ENCODE measurements around the gene SLC1A6. TPM values are rescaled to one million over a fixed set of nuclear protein-coding genes. Genes with fewer than 3 reads are reported as not detected.
"Not testable (repeated sequence)": the region's sequence is repeated elsewhere in the genome, so short reads cannot be mapped to it uniquely, and the experiment has no call there.

The SLC1A6 gene
- total RNA-seq, 1 experiment from 2014 or later: not detected

- in situ Hi-C loops (cut with HindIII; ENCODE audit: low pct_unique_long_range_greater_than_20kb, low sequenced_read_pairs): no loop called here
- DNase-seq (ENCODE audit: low read depth, low spot score): no peak
Observed at GRCh38 chr19:14971474-14971873, 8.2 kb downstream of the SLC1A6 start.

GRCh38 chr19:14968247-14968646 is 11.4 kb downstream of the SLC1A6 start:
- in situ Hi-C loops (cut with HindIII; ENCODE audit: low pct_unique_long_range_greater_than_20kb, low sequenced_read_pairs): no loop called here
- DNase-seq (ENCODE audit: low read depth, low spot score): no peak

GRCh38 chr19:14961956-14962685 is 17.5 kb downstream of the SLC1A6 start:
- in situ Hi-C loops (cut with HindIII; ENCODE audit: low pct_unique_long_range_greater_than_20kb, low sequenced_read_pairs): no loop called here
- DNase-seq (ENCODE audit: low read depth, low spot score): no peak

- DNase-seq (ENCODE audit: low read depth, low spot score): no peak
- in situ Hi-C loops (cut with HindIII; ENCODE audit: low pct_unique_long_range_greater_than_20kb, low sequenced_read_pairs): no loop called here
Observed at GRCh38 chr19:14959263-14959662, 20.4 kb downstream of the SLC1A6 start.

- in situ Hi-C loops (cut with HindIII; ENCODE audit: low pct_unique_long_range_greater_than_20kb, low sequenced_read_pairs): no loop called here
Observed at GRCh38 chr19:14957464-14957863, 22.2 kb downstream of the SLC1A6 start.

GRCh38 chr19:14954071-14954655 is 25.5 kb downstream of the SLC1A6 start:
- in situ Hi-C loops (cut with HindIII; ENCODE audit: low pct_unique_long_range_greater_than_20kb, low sequenced_read_pairs): no loop called here

More at GRCh38 chr19:14957464-14957863, 22.2 kb downstream of the SLC1A6 start:
- no peak for DNase-seq (ENCODE audit: low read depth, low spot score)

GRCh38 chr19:14952767-14953166 is 26.9 kb downstream of the SLC1A6 start:
- in situ Hi-C loops (cut with HindIII; ENCODE audit: low pct_unique_long_range_greater_than_20kb, low sequenced_read_pairs): no loop called here
- no peak for DNase-seq (ENCODE audit: low read depth, low spot score)

More at GRCh38 chr19:14954071-14954655, 25.5 kb downstream of the SLC1A6 start:
- no peak for DNase-seq (ENCODE audit: low read depth, low spot score)

- no peak for DNase-seq (ENCODE audit: low read depth, low spot score)
- in situ Hi-C loops (cut with HindIII; ENCODE audit: low pct_unique_long_range_greater_than_20kb, low sequenced_read_pairs): no loop called here
Observed at GRCh38 chr19:14950421-14950820, 29.2 kb downstream of the SLC1A6 start.

GRCh38 chr19:14949876-14950275 is 29.8 kb downstream of the SLC1A6 start:
- no peak for DNase-seq (ENCODE audit: low read depth, low spot score)
- in situ Hi-C loops (cut with HindIII; ENCODE audit: low pct_unique_long_range_greater_than_20kb, low sequenced_read_pairs): no loop called here

GRCh38 chr19:14949413-14949812 is 30.3 kb downstream of the SLC1A6 start:
- in situ Hi-C loops (cut with HindIII; ENCODE audit: low pct_unique_long_range_greater_than_20kb, low sequenced_read_pairs); DNase-seq (ENCODE audit: low read depth, low spot score): not testable (repeated sequence)

GRCh38 chr19:14944456-14944855 is 35.2 kb downstream of the SLC1A6 start:
- in situ Hi-C loops (cut with HindIII; ENCODE audit: low pct_unique_long_range_greater_than_20kb, low sequenced_read_pairs): no loop called here
- peak; percentile 72 for DNase-seq (ENCODE audit: low read depth, low spot score)

GRCh38 chr19:14943601-14944000 is 36.1 kb downstream of the SLC1A6 start:
- in situ Hi-C loops (cut with HindIII; ENCODE audit: low pct_unique_long_range_greater_than_20kb, low sequenced_read_pairs): no loop called here
- DNase-seq (ENCODE audit: low read depth, low spot score): no peak

GRCh38 chr19:14941189-14941588 is 38.5 kb downstream of the SLC1A6 start, which contains the start of gene OR7C2:
Gene OR7C2 (plus strand): TSS chr19:14941489. CDS start chr19:14941489, 0 bp downstream.
- no peak for DNase-seq (ENCODE audit: low read depth, low spot score)
- in situ Hi-C loops (cut with HindIII; ENCODE audit: low pct_unique_long_range_greater_than_20kb, low sequenced_read_pairs): no loop called here

- in situ Hi-C loops (cut with HindIII; ENCODE audit: low pct_unique_long_range_greater_than_20kb, low sequenced_read_pairs): no loop called here
- DNase-seq (ENCODE audit: low read depth, low spot score): no peak
Observed at GRCh38 chr19:14940266-14940665, 39.4 kb downstream of the SLC1A6 start.

GRCh38 chr19:14933506-14933905 is 46.2 kb downstream of the SLC1A6 start:
- in situ Hi-C loops (cut with HindIII; ENCODE audit: low pct_unique_long_range_greater_than_20kb, low sequenced_read_pairs): no loop called here
- DNase-seq (ENCODE audit: low read depth, low spot score): no peak

GRCh38 chr19:14916848-14917247 is 62.8 kb downstream of the SLC1A6 start:
- in situ Hi-C loops (cut with HindIII; ENCODE audit: low pct_unique_long_range_greater_than_20kb, low sequenced_read_pairs): no loop called here
- peak; percentile 40 for DNase-seq (ENCODE audit: low read depth, low spot score)

- in situ Hi-C loops (cut with HindIII; ENCODE audit: low pct_unique_long_range_greater_than_20kb, low sequenced_read_pairs): no loop called here
- no peak for DNase-seq (ENCODE audit: low read depth, low spot score)
Observed at GRCh38 chr19:14915116-14915515, 64.5 kb downstream of the SLC1A6 start.

- no peak for DNase-seq (ENCODE audit: low read depth, low spot score)
- in situ Hi-C loops (cut with HindIII; ENCODE audit: low pct_unique_long_range_greater_than_20kb, low sequenced_read_pairs): no loop called here
Observed at GRCh38 chr19:14906711-14907110, 73.0 kb downstream of the SLC1A6 start.

- in situ Hi-C loops (cut with HindIII; ENCODE audit: low pct_unique_long_range_greater_than_20kb, low sequenced_read_pairs): no loop called here
- no peak for DNase-seq (ENCODE audit: low read depth, low spot score)
Observed at GRCh38 chr19:14901675-14902260, 77.9 kb downstream of the SLC1A6 start.
